OCI-LY3 (cell line): ENCODE measurements around the gene HIBCH.

Experiments
- CTCF ChIP-seq: fragments of 200-600, 300-600 bp; sonication (generic); IDR thresholded peaks from 2 replicates; pipeline ENCODE4 v1.5.1; 2014; ENCODE audit warnings: antibody characterized with exemption, low read length, low read depth
- EZH2phosphoT487 ChIP-seq: fragments of 200-600 bp; shearing (Covaris generic); IDR thresholded peaks from 2 replicates; pipeline ENCODE4 v1.6.1; 2018; ENCODE audit warnings: antibody characterized with exemption, mixed run types, low read depth

- TF ChIP-seq CTCF: no peak
- TF ChIP-seq EZH2phosphoT487: no peak
These were observed 69.2 kb downstream of the HIBCH start for GRCh38 chr2:190250421-190250820.
